ENCODE results near the gene AARS2.
"Not testable (repeated sequence)": the region's sequence is repeated elsewhere in the genome, so short reads cannot be mapped to it uniquely, and the experiment has no call there.

AARS2 gene

GRCh38 chr6:44312901-44313788, at the start of gene AARS2:
Gene AARS2 (minus strand): TSS chr6:44313347. CDS start chr6:44313323, 24 bp downstream.
- peak; percentile 41 for DNase-seq

- DNase-seq, result no peak
Measured at GRCh38 chr6:44361947-44362346, 48.8 kb upstream of the AARS2 start.

- DNase-seq, result no peak
Measured at GRCh38 chr6:44359973-44360372, 46.8 kb upstream of the AARS2 start.

- no peak for DNase-seq
Measured at GRCh38 chr6:44356487-44356886, 43.3 kb upstream of the AARS2 start.

- no peak for DNase-seq
Measured at GRCh38 chr6:44355640-44356039, 42.5 kb upstream of the AARS2 start.

GRCh38 chr6:44353336-44353735, 40.2 kb upstream of the AARS2 start:
- no peak for DNase-seq

GRCh38 chr6:44352259-44352658, 39.1 kb upstream of the AARS2 start:
- no peak for DNase-seq

- DNase-seq, result not testable (repeated sequence)
Measured at GRCh38 chr6:44350650-44350994, 37.5 kb upstream of the AARS2 start.

GRCh38 chr6:44349904-44350649, 36.9 kb upstream of the AARS2 start:
- DNase-seq, result no peak

GRCh38 chr6:44346818-44347217, 33.7 kb upstream of the AARS2 start:
- not testable (repeated sequence) for DNase-seq

- DNase-seq, result no peak
Measured at GRCh38 chr6:44342489-44342888, 29.3 kb upstream of the AARS2 start, which contains the start of gene SPATS1. Gene SPATS1 (plus strand): TSS chr6:44342650. CDS start chr6:44343096, 446 bp downstream.

- no peak for DNase-seq
Measured at GRCh38 chr6:44342052-44342451, 28.9 kb upstream of the AARS2 start.

GRCh38 chr6:44341095-44341890, 28.1 kb upstream of the AARS2 start:
- no peak for DNase-seq

- DNase-seq, result no peak
Measured at GRCh38 chr6:44339763-44340625, 26.8 kb upstream of the AARS2 start.

GRCh38 chr6:44339301-44339700, 26.2 kb upstream of the AARS2 start:
- DNase-seq, result no peak

- peak; percentile 30 for DNase-seq
Measured at GRCh38 chr6:44338228-44339122, 25.3 kb upstream of the AARS2 start.

- DNase-seq, result no peak
Measured at GRCh38 chr6:44335631-44336030, 22.5 kb upstream of the AARS2 start.

GRCh38 chr6:44333942-44334341, 20.8 kb upstream of the AARS2 start:
- DNase-seq, result no peak

- no peak for DNase-seq
Measured at GRCh38 chr6:44333273-44333919, 20.2 kb upstream of the AARS2 start.

- DNase-seq, result no peak
Measured at GRCh38 chr6:44332585-44332984, 19.4 kb upstream of the AARS2 start.

- no peak for DNase-seq
Measured at GRCh38 chr6:44329858-44330257, 16.7 kb upstream of the AARS2 start.

Data from NCI-H2029 treated with DMSO at 0.1 percent for 48 hours (cell line).